ENCODE measurements around the gene FAM228A. TPM values are rescaled to one million over a fixed set of nuclear protein-coding genes. Genes with fewer than 3 reads are reported as not detected.

Gene FAM228A
- total RNA-seq, 1 donor = 1.4 TPM

GRCh38 chr2:24214880-24215279 lies 40.0 kb downstream of the FAM228A start:
- no peaks in the 10 kb centered on the region for H3K9me3 ChIP-seq (ENCODE audit: low read depth, low read length)
- H4K20me1 ChIP-seq (ENCODE audit: insufficient read depth, low read length) = no peaks in the 10 kb centered on the region
- no peaks in the 10 kb centered on the region for H3K79me2 ChIP-seq (ENCODE audit: insufficient read depth, low read length)
- DNase-seq (ENCODE audit: insufficient read length, low spot score, missing footprints) = no peak
- H3K4me2 ChIP-seq (ENCODE audit: insufficient read depth, low read length) = no peak overlapping the region
- no peak overlapping the region for H3K4me3 ChIP-seq (ENCODE audit: insufficient read depth, low read length)
- H2AFZ ChIP-seq (ENCODE audit: low read length) = no peak overlapping the region
- H3K36me3 ChIP-seq (ENCODE audit: insufficient read depth, low read length) = peaks cover 18% of the 10 kb centered on the region
- no peak for TF ChIP-seq CTCF (IDR thresholded peaks at IDR 0.05; ENCODE audit: extremely low read depth, low read depth, low read length)
- H3K4me1 ChIP-seq (ENCODE audit: insufficient read depth, low read length) = no peaks in the 10 kb centered on the region
- H3K27me3 ChIP-seq (ENCODE audit: insufficient read depth, low read length) = no peaks in the 10 kb centered on the region
- H3K27ac ChIP-seq (ENCODE audit: low read depth, low read length) = no peak overlapping the region

GRCh38 chr2:24220554-24221291 lies 45.9 kb downstream of the FAM228A start:
- TF ChIP-seq CTCF (IDR thresholded peaks at IDR 0.05; ENCODE audit: extremely low read depth, low read depth, low read length) = no peak
- Histone ChIP-seq H3K4me3 (ENCODE audit: insufficient read depth, low read length) (no peak overlapping the region), H3K4me2 (ENCODE audit: insufficient read depth, low read length) (no peak overlapping the region), H2AFZ (ENCODE audit: low read length) (no peak overlapping the region), H4K20me1 (ENCODE audit: insufficient read depth, low read length) (no peaks in the 10 kb centered on the region), H3K27me3 (ENCODE audit: insufficient read depth, low read length) (no peaks in the 10 kb centered on the region), H3K4me1 (ENCODE audit: insufficient read depth, low read length) (no peaks in the 10 kb centered on the region), H3K27ac (ENCODE audit: low read depth, low read length) (no peak overlapping the region), H3K9me3 (ENCODE audit: low read depth, low read length) (no peaks in the 10 kb centered on the region), H3K36me3 (ENCODE audit: insufficient read depth, low read length) (peaks cover 5% of the 10 kb centered on the region), H3K79me2 (ENCODE audit: insufficient read depth, low read length) (no peaks in the 10 kb centered on the region)
- DNase-seq (ENCODE audit: insufficient read length, low spot score, missing footprints) = no peak

- H3K79me2 ChIP-seq (ENCODE audit: insufficient read depth, low read length) = no peaks in the 10 kb centered on the region
- DNase-seq (ENCODE audit: insufficient read length, low spot score, missing footprints) = no peak
- H3K36me3 ChIP-seq (ENCODE audit: insufficient read depth, low read length) = no peaks in the 10 kb centered on the region
- no peak overlapping the region for H3K4me2 ChIP-seq (ENCODE audit: insufficient read depth, low read length)
- no peak for TF ChIP-seq CTCF (IDR thresholded peaks at IDR 0.05; ENCODE audit: extremely low read depth, low read depth, low read length)
- no peaks in the 10 kb centered on the region for H3K4me1 ChIP-seq (ENCODE audit: insufficient read depth, low read length)
- H3K9me3 ChIP-seq (ENCODE audit: low read depth, low read length) = no peaks in the 10 kb centered on the region
- no peaks in the 10 kb centered on the region for H3K27me3 ChIP-seq (ENCODE audit: insufficient read depth, low read length)
- H2AFZ ChIP-seq (ENCODE audit: low read length) = no peak overlapping the region
- no peak overlapping the region for H3K27ac ChIP-seq (ENCODE audit: low read depth, low read length)
- H4K20me1 ChIP-seq (ENCODE audit: insufficient read depth, low read length) = no peaks in the 10 kb centered on the region
- no peak overlapping the region for H3K4me3 ChIP-seq (ENCODE audit: insufficient read depth, low read length)
These were observed 46.6 kb downstream of the FAM228A start for GRCh38 chr2:24221343-24222050.

- no peak overlapping the region for H2AFZ ChIP-seq (ENCODE audit: low read length)
- no peaks in the 10 kb centered on the region for H4K20me1 ChIP-seq (ENCODE audit: insufficient read depth, low read length)
- TF ChIP-seq CTCF (IDR thresholded peaks at IDR 0.05; ENCODE audit: extremely low read depth, low read depth, low read length) = no peak
- no peak overlapping the region for H3K4me3 ChIP-seq (ENCODE audit: insufficient read depth, low read length)
- H3K27me3 ChIP-seq (ENCODE audit: insufficient read depth, low read length) = no peaks in the 10 kb centered on the region
- H3K4me2 ChIP-seq (ENCODE audit: insufficient read depth, low read length) = no peak overlapping the region
- no peaks in the 10 kb centered on the region for H3K79me2 ChIP-seq (ENCODE audit: insufficient read depth, low read length)
- H3K4me1 ChIP-seq (ENCODE audit: insufficient read depth, low read length) = no peaks in the 10 kb centered on the region
- no peak overlapping the region for H3K27ac ChIP-seq (ENCODE audit: low read depth, low read length)
- no peaks in the 10 kb centered on the region for H3K9me3 ChIP-seq (ENCODE audit: low read depth, low read length)
- DNase-seq (ENCODE audit: insufficient read length, low spot score, missing footprints) = no peak
- H3K36me3 ChIP-seq (ENCODE audit: insufficient read depth, low read length) = no peaks in the 10 kb centered on the region
These were observed 48.1 kb downstream of the FAM228A start for GRCh38 chr2:24222946-24223345.

Data from osteoblast (primary cell).